Stimulated activated CD8-positive, alpha-beta memory T cell treated with anti-CD3 and anti-CD28 coated beads, Interleukin-12 subunit alpha, Interleukin-12 subunit beta, amount 100 ng/mL, for 1 hour (primary cell): ENCODE results near the gene STX11.

Experiments
- DNase-seq: peaks from one replicate; pipeline ENCODE4 v3.0.0-alpha.2; 2020; ENCODE audit warnings: low read depth

Gene STX11

DNA sequence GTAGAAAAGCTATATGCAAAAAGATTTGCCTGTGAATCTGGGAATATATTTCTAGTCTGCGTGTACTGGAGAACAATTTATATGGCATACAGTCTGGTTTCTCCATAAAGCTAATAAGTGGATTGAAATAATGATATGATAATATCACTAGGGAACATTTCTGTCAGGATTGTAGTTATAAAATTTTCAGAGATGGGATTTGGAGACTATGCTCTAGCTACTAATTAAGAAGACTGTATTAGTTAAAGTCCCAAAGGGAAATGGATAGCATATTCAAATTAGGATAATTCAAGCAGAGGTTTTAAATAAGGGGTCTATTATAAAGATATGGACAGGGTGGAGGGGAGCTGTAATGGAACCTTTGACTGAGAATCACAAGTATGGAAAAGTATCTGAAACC lies 7.2 kb upstream of the STX11 start:
- DNase-seq, result no peak

DNA sequence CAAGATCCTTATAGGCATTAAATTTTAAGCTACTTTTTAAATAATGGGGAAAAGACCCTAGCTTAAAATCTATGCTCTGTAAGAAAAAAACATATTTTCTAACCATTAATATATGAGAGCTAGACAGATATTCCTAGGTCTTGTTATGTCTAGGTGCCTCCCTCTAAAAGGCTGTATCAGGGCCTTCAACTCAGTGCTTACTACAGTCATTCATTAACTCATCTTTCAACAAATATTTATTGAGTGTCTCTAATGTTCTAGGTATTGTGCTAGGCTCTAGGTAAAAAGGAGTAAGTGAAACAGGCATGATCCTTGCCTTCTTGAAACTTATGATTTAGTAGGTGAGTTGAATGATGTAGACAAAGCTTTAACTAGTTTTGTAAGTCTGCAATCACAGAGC lies 6.4 kb upstream of the STX11 start:
- DNase-seq, result no peak

DNA sequence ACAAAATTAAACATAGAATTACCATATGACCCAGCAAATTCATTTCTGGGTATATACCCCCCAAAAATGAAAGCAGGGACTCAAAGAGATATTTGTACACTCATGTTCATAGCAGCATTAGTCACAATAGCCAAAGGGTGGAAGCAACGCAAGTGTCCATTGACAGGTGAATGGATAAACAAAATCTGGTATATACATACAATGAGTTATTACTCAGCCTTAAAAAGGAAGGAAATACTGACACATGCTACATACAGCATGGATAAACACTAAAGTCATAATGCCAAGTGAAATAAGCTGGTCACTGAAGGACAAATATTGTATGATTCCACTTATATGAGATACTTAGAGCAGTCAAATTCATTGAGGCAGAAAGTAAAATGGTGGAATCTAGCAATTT lies 5.3 kb upstream of the STX11 start:
- no peak for DNase-seq

DNA sequence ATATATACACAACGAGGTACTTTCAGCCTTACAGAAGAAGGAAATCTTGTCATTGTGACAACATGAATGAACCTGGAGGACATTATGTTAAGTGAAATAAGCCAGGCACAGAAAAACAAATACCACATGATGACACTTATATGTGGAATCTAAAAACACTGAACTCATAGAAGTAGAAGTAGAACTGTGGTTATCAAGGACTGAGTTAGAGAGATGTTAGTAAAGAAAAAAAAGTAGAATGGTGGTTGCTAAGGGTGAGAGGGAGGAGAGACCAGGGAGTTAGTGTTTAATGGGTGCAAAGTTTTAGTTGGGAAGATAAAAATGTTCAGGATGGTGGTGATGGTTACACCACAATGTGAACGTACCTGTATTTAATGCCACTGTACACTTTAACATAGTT lies 4.8 kb upstream of the STX11 start:
- DNase-seq, result no peak

DNA sequence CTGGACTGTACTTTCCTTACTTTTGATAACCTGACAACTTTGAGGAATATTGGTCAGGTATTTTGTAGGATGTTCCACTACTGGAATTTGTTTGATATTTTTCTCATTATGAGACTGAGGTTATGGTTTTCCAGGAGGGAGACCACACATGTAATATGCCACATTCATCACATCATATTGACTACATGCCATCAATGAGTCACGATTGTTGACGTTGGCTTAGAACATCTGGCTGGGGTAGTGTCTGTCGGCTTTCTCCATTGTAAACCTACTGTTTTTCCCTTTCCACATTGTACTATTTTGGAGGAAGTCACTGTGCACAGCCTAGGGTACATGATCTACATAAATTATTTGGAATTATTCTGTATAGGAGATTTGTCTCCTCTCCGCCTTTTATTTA lies 1.4 kb upstream of the STX11 start:
- no peak for DNase-seq

DNA sequence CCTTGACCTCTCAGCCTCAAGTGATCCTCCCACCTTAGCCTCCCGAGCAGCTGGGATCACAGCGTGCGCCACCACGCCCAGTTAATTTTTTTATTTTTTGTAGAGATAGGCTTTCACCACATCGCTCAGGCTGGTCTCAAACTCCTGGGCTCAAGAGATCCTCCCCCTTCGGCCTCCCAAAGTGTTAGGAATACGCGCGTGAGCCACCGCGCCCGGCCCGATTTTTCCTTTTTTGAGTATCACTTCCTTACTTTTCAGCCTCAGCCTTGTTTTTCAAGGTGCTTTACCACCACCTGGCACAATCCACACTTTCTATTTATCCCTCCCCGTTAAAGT lies 791 bp upstream of the STX11 start:
- no peak for DNase-seq

DNA sequence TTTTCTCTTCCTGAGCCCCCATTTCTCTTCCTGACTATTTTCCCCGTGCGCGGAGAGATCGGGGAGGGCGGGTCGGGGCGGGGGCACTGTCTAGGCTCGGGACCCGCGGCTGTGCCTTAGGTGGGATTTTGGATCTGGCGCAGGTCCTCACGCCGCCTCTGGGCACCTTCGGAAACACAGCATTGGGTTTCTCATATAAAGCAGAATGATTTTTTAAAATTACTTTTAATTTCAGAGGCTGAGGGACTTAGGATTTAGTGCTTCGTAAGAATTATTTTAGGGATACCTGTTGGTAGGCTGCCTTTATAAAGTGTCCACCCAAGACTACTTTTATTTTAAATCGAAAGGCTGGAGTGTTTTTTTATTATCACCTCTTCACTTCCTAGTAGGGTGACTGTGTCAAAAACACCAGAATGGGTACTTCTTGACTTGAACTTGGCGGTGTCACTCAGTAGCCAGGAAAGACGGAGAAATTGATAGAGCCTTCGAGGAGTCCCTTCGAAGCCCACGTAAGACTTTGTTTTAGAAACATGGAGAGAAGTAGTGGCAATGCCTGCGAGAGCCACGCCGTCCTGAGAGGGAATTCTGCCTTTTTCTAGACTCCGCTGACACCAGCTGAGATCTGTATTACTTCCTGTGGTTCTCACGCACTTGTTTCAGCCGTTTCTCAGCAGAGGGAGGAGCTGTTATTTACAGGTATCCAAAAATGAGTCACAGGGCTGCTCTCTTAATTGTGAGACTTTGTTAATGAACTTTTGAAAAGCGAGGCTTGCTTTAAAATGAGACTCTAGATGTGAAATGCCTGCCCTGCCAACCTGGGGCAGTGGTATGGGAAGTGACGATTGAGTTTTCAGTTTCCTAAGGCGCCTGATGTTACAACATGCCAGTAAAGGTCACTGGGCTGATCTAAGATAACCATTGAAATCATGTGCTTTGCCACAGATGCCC lies 667 bp downstream of the STX11 start:
- DNase-seq, result peak; percentile 33

DNA sequence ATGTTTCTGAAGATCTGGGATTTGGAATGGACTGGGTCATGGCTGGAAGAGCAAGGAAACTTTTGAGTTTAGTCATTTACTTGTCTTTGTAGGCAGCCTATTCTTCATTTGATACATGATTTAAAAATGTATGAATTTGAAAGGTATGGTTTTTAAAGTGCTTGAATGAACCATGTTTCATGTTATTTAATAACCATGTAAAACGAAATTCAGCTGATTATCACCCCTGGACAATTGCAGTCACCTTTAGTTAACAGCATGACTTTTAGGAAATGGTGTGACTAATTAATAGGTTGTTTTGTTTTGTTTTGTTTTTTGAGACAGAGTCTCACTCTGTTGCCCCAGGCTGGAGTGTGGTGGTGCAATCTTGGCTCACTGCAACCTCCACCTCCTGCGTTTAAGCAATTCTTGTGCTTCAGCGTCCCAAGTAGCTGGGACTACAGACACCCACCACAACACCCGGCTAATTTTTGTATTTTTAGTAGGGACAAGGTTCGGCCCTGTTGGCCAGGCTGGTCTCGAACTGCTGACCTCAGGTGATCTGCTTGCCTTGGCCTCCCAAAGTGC lies 2.1 kb downstream of the STX11 start:
- DNase-seq, result no peak

DNA sequence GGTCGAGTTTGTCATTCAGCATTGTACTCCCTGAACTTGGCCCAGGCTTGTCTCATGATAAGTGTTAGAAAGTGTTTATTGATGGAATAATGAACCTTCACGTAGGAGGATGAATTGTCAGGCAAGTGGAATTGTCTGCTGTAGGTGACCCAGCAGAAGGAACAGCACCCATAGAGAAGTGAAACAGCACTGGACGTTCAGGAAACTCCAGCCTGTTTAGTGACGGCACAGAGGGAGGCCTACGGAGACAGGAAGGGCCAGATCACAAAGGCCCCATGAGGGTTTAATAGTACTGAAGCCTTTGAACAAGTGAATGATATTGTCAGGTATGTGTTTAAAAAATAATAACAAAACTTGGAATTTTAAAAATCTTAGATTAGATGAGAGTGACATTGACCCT lies 2.9 kb downstream of the STX11 start:
- DNase-seq, result no peak

DNA sequence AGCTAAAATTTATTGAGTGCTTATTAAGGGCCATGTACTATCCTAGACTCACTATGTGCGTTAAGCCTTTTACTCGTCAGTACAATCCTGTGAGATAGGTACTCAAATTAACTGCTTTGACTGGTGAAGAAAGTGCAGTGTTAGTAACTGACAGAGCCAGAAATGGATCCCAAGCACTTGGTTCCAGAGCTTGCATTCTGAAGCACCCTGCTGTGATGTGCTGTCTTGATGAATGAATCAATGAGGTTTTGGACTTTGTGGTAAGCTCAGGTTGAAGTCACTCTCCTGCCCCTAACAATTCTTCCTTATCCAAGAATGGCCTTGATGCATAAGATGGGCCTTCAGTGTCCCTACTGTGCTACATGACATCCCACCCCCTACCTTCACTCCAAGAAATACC lies 3.7 kb downstream of the STX11 start:
- no peak for DNase-seq

DNA sequence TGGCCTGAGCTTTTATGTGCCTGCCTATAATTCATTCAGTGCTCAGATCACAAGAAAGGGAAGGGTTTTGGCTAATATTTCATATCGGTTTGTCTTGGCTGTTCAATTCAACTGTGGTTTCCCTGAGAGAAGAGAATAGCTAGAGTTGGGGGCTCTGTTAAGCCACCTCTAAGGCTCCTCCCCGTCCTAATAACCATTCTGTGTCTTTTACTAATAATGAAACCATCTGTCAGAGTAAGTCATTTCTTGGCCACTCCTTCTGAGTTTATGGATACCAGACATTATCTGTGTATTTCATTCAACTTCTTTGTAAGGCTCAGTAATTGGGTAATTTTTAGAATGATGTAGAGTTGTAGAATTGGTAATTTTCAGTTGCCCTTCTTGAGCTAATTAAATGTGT lies 5.2 kb downstream of the STX11 start:
- DNase-seq, result no peak

DNA sequence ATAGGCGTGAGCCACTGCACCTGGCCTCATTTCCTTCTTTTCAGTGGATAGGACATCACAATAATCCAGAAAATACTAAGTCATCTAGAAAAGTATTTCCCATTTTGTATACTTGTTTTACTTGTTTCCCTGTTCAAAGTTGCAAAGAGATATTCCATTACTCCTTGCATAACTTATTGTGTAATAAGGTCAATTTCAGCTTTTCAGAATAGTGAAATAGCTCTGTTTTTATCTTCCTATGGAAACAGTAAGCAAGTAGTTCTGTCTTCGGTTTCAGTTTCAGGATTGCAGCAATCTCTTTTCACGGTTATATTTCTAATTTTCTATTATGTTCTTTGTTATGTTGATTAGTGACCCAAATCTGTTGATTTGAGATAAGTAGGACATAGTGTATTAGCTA lies 6.0 kb downstream of the STX11 start:
- no peak for DNase-seq

DNA sequence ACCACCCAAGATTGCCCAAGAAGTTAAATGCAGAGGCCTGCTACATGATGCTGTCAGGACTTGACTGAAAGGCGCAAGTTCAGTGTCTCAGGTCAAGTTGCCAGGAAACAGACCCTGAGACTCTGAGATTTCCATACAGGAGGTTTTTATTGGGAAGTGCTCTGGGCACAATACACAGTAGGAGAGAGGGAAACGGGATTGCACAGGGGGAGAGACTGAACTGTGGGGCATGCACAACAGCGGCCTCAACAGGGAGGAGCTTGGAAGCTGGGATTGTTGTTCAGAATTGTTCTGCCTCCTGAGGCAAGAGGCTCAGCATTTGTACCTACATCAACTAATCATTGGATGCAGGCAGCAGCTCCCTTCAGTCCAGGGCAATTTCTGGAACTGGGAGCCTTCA lies 6.7 kb downstream of the STX11 start:
- no peak for DNase-seq

DNA sequence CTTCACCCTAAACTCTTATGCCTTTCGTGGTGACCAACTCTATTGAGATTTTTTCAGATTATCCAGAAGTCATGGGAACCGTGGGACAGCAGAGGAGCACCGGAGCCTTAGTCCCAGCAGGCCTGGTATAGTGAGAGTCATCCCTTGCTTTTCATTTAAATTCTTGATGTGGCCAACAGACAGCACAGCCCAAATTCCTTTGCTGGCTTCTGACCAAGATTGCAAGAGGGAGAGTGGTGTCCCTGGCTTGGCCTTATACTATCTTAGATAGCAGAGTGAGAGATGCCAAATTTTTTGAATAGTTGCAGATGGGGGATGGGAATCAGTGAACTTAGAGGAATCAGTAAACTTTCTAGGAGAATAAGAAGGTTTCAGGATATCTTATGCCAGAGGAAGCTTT lies 7.8 kb downstream of the STX11 start:
- DNase-seq, result no peak

DNA sequence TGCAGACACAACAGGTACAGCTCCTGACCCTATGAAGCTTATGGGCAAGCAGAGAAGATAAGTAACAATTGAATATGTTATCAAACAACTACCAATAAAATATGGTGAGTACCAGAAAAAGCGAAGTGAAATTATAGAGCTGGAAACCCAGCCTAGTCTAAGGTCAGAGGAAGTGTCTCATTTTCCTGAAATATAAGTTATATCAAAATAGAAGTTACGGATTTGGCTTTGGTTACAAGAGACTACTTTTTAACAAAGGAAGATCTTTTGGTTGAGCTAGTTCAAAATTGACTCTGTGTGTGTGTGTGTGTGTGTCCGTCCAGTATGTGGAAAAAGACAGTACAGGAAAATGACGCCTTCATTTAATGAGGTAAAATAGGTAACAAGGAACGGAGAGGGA lies 8.9 kb downstream of the STX11 start:
- no peak for DNase-seq

DNA sequence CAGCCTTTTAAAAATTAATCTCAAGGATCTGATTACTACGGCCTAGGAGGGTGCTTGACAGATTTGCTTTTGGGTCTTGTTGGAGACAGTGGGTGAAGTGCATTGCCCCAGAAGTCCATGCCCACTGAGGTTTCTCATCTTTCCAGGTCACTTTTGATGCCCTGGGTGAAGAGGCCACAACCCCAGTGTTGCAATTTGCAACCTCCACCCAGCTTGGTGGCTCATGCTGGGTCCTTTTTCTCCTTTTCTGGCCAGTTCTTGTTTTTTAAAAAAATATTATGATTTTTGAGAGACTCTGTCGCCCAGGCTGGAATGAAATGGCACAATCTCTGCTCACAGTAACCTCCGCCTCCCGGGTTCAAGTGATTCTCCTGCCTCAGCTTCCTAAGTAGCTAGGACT lies 9.4 kb downstream of the STX11 start:
- DNase-seq, result no peak

DNA sequence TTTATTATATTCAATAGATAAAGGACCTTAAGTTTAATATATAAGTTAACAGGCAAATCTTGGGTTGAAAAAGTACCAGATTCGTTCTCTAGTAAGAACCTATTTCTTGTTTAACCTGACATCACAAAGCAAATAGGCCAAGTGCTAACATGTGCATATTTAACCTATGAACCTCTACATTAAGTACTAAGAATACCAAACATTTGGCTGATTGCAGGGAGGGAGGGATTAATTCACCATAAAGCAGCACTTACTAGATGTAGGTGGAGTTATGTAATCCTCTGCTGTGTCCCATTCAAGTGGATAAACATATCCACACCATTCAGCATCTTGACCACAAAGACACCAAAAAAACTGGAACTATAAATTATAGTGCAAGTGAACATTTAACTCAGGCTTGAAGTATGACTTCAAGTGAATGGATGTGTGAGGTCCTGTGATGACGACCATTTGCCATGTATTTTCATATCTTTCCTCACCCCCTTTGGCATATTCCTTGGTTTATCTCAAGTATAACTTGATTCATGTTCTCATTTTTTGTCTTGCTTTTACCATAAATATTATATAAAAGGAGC lies 10.2 kb downstream of the STX11 start:
- DNase-seq, result no peak

DNA sequence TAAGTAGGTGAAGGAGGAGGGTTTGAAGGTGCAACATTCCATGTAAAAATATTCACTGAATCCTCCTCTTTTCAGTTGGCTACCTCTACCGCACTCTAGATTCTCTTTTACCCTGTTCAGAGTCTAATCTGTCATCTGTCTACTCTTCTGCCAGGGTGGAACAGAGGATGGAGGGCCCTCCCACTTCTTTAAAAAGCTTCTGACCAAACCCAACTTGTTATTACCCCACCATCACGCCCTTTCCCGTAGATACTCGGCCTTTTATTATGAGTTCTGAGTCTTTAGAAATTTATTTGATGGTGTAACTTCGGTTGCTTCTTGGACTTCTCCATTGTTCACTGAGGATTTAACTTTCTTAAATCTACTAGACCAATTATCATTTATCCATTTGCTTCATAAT lies 11.7 kb downstream of the STX11 start:
- DNase-seq, result no peak

DNA sequence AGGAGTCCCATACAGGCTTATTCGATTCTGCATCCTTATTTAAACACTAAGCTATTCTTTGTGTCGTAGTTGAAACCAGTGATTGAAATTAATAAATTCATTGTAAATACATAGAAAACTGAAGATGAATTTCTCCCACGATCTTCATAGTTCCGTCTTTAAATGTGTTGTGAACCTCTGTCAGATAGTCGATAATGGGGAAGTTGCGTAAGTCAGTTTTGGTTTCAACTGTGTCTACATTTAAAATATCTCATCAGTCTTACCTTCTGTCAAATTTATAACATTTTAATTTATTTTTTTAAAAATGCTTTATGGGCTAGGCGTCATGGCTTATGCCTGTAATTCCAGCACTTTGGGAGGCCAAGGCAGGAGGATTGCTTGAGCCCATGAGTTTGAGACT lies 12.7 kb downstream of the STX11 start:
- no peak for DNase-seq

DNA sequence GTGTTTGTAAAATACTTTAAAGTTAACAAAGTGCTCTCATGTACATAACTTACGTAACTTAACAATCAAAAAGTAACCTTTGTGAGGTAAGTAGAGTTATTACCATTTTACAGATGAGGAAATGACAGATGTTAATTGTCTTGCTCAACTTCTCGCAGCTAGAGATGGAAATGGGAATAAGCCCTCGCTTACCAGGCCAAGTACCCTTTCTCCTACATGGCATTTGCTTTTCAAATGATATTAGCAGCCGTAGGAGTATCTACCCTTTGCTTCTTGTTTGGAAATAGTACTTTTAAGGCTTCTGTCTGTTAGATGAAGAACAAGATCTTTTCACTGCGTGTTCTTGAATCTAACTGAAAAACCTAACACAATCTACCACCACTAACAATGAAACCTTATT lies 15.5 kb downstream of the STX11 start:
- no peak for DNase-seq

DNA sequence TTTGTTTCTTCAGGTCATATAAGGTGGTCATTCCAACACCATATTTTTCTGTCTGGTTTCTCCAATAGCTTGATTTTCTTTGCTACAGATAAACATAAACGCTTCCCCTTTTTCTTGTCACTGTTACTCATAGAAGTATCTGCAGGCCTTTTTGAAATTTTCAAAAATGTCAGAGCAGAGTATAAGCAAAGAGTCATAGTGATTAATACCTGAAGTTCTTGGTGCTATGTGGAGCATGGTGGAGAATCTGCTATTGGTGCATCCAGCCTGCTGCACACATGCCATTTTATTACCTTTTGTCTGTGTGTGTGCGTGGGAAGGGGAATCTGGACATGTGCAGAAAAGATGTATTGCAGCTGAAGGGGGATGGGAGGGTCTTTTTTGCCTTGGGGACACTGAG lies 19.7 kb downstream of the STX11 start:
- no peak for DNase-seq

DNA sequence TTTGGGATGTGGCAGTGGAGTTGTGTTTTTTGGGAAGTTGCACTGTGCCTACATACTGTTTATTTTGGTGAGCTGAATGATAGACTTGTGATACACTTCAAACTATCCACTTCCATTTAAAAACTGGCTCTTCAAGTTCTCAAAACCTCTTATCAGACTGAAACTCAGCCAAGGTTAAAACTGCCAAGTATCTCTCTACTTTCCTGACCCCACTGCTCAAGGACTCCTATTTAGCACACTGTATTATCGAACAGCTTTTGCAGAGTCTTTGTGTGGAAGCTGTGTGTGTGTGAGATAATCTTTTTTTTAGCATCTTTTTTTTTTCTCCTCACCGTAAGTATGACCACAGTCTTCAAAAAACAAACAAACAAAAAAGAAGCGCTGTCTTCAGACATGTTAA lies 21.1 kb downstream of the STX11 start:
- DNase-seq, result no peak

DNA sequence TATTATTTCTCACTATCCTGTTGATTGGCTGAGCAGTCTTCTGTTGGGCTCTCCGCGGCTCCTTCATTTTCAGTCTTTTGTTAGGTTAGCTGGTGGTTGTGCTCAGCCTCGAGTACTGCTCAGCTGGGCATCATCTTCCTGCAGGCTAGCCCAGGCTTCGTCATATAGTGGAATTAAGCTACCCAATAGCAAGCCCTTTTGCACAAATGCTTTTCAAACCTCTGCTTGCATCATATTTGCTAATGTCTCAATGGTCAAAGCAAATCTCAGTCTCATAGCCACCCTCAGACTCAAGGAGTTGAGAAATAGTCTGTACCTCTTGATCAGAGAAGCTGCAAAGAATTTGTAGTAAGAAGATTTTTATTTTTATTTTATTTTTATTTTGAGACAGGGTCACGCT lies 23.7 kb downstream of the STX11 start:
- DNase-seq, result no peak

DNA sequence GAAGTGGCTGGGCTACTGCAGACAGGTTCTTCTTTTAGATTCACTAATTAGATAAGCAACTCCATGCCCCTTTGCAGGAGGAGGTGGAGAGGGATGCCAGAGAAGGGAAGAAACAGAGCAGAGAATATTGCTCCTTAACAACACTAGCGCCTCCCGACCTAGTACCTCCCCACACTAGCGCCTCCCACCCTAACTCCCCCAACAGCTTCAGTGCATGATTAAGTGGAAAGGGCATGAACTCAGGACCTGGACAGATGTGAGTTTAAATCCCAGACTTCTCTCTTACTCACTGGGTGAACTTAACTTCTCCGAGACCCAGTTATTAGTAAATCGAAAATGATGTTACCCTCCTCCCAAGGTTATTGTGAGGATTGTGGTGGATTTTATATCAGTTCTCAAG lies 25.7 kb downstream of the STX11 start:
- DNase-seq, result no peak
